GM12878 (cell line): ENCODE measurements around the gene SHC4. TPM values are rescaled to one million over a fixed set of nuclear protein-coding genes. Genes with fewer than 3 reads are reported as not detected.

Source experiments
- ATAC-seq: fragments of 200-7000 bp; cut with Tn5 transposase; 3 replicates; pipeline ENCODE4 v1.9.1; 2020; ENCODE audit warnings: mild to moderate bottlenecking, moderate library complexity
- BruUV-seq: library from RNA; stranded (reverse); fragments of 400-500 nt; replicated peaks from 2 replicates; lab custom pipeline; 2021; lab: Mats Ljungman, UMichigan
- CTCF ChIA-PET: fragments of 300-600 bp; sonication (Branson Sonifier 250); formaldehyde crosslinking; extraction: SDS; loops from one replicate; lab custom pipeline; 2021; ENCODE audit warnings: inconsistent platforms; lab: Yijun Ruan, JAX
- POLR2A ChIA-PET: fragments of 350-600 bp; formaldehyde crosslinking; extraction: SDS; loops from one replicate; lab custom pipeline; 2021; ENCODE audit warnings: inconsistent platforms; lab: Charles Lee
- RAD21 ChIA-PET: fragments of 300-600 bp; sonication (Branson Sonifier 250); formaldehyde crosslinking; loops from one replicate; lab custom pipeline; 2023; ENCODE audit warnings: antibody characterized with exemption; ENCODE audit not compliant: unreplicated experiment; lab: Charles Lee
- SMC1A ChIA-PET: fragments of 300-600 bp; sonication (Branson Sonifier 250); formaldehyde crosslinking; loops from one replicate; lab custom pipeline; 2023; ENCODE audit not compliant: unreplicated experiment, uncharacterized antibody; lab: Charles Lee
- DNase-seq: peaks from one replicate; pipeline ENCODE4 v3.0.0-alpha.2; 2011; ENCODE audit warnings: low read depth, low spot score
- FAIRE-seq: peaks from 3 replicates; lab custom pipeline; 2011; peaks lifted over from hg19 to GRCh38; lab: Jason Lieb, UNC
- H2AFZ ChIP-seq: 2 replicates; pipeline ENCODE4 v1.6.0; 2011; ENCODE audit warnings: low read depth, low read length, control low read depth; ENCODE audit not compliant: control insufficient read depth
- H3K27ac ChIP-seq: 2 replicates; pipeline ENCODE4 v1.5.1; 2011; ENCODE audit warnings: control low read depth; ENCODE audit not compliant: control insufficient read depth, insufficient read depth
- H3K27me3 ChIP-seq, 2 experiments: replicated peaks in 1 of 2; 2 replicates each; pipeline versions ENCODE4 v1.6.0 to v1.6.1; 2011; ENCODE audit warnings: low read length in 1 of 2; ENCODE audit not compliant: control insufficient read depth in 2 of 2, insufficient read depth in 2 of 2
- H3K36me3 ChIP-seq, 2 experiments: 2 replicates each; pipeline ENCODE4 v1.5.1; 2011; ENCODE audit warnings: low read length in 1 of 2; ENCODE audit not compliant: control insufficient read depth in 2 of 2, insufficient read depth in 2 of 2
- H3K4me1 ChIP-seq: 2 replicates; pipeline ENCODE4 v1.6.1; 2011; ENCODE audit warnings: mild to moderate bottlenecking, low read length, moderate library complexity, mixed read lengths; ENCODE audit not compliant: control insufficient read depth, insufficient read depth
- H3K4me2 ChIP-seq: 2 replicates; pipeline ENCODE4 v1.6.0; 2011; ENCODE audit warnings: control low read depth; ENCODE audit not compliant: control insufficient read depth, insufficient read depth
- H3K4me3 ChIP-seq: fragments of 200-600 bp; sonication (generic); 2 replicates; pipeline ENCODE4 v1.5.1; 2016
- H3K79me2 ChIP-seq: 2 replicates; pipeline ENCODE4 v1.6.0; 2011; ENCODE audit warnings: low read length; ENCODE audit not compliant: control insufficient read depth, insufficient read depth
- H3K9ac ChIP-seq: 2 replicates; pipeline ENCODE4 v1.8.0; 2011; ENCODE audit warnings: low read length, control low read depth, mixed read lengths; ENCODE audit not compliant: control insufficient read depth, insufficient read depth
- H3K9me3 ChIP-seq: replicated peaks from 3 replicates; pipeline ENCODE4 v1.5.1; 2011; ENCODE audit warnings: mild to moderate bottlenecking, low read length; ENCODE audit not compliant: control insufficient read depth, insufficient read depth
- H4K20me1 ChIP-seq: 2 replicates; pipeline ENCODE4 v1.6.0; 2011; ENCODE audit not compliant: control insufficient read depth, insufficient read depth
- CHD2 ChIP-seq: IDR thresholded peaks from 2 replicates; pipeline ENCODE4 v1.6.1; 2011; ENCODE audit warnings: low read depth, low read length, improper control_type of control experiment, borderline replicate concordance
- EP300 ChIP-seq, 2 experiments: fragments of 150-350 bp in 1 of 2; IDR thresholded peaks; 2 replicates each; pipeline ENCODE4 v1.6.1; 2011 to 2012; ENCODE audit warnings: low read depth in 2 of 2, low read length in 2 of 2, borderline replicate concordance in 1 of 2, improper control_type of control experiment in 1 of 2, inconsistent platforms in 1 of 2; ENCODE audit not compliant: control insufficient read depth in 1 of 2
- ETV6 ChIP-seq, 2 experiments: fragments of 450-650 bp in 1 of 2; IDR thresholded peaks in 1 of 2; conservative IDR thresholded peaks in 1 of 2; 2 replicates each; pipeline ENCODE4 v1.6.1; 2014; ENCODE audit warnings: antibody characterized with exemption in 1 of 2, borderline replicate concordance in 1 of 2, low read depth in 1 of 2, mild to moderate bottlenecking in 1 of 2, moderate library complexity in 1 of 2
- FOS ChIP-seq: IDR thresholded peaks from 3 replicates; pipeline ENCODE4 v1.6.1; 2011; ENCODE audit warnings: borderline replicate concordance; ENCODE audit not compliant: insufficient read length; ENCODE audit errors: extremely low read depth
- FOXK2 ChIP-seq: fragments of 450-650 bp; IDR thresholded peaks from 2 replicates; pipeline ENCODE4 v1.6.1; 2017; ENCODE audit warnings: mild to moderate bottlenecking, moderate library complexity
- GABPA ChIP-seq: IDR thresholded peaks from 2 replicates; pipeline ENCODE4 v1.6.1; 2014; ENCODE audit warnings: antibody characterized with exemption, low read depth, mild to moderate bottlenecking, inconsistent platforms
- HCFC1 ChIP-seq: fragments of 150-350 bp; IDR thresholded peaks from 2 replicates; pipeline ENCODE4 v1.6.1; 2014; ENCODE audit warnings: low read length
- SMARCA5 ChIP-seq: fragments of 450-650 bp; IDR thresholded peaks from 2 replicates; pipeline ENCODE4 v1.6.1; 2017; ENCODE audit warnings: mild to moderate bottlenecking
- SPI1 ChIP-seq: IDR thresholded peaks from 2 replicates; pipeline ENCODE4 v1.6.1; 2011; ENCODE audit warnings: low read depth, mild to moderate bottlenecking, low read length, moderate library complexity, borderline replicate concordance; ENCODE audit not compliant: insufficient read depth
- ZNF622 ChIP-seq: fragments of 450-650 bp; IDR thresholded peaks from 2 replicates; pipeline ENCODE4 v1.6.1; 2017; ENCODE audit warnings: mild to moderate bottlenecking, inconsistent platforms
- WGBS: methylation state at CpG from one replicate; pipeline ENCODE4 v1.1.6; 2016; ENCODE audit warnings: low lambda C conversion rate; ENCODE audit not compliant: insufficient replicate concordance, insufficient coverage; ENCODE audit errors: missing lambda C conversion rate; 5-methylcytosine and 5-hydroxymethylcytosine counted together
- in situ Hi-C: fragments of 300-500 bp; cut with MboI; formaldehyde crosslinking; loops from 9 replicates; pipeline ENCODE4 v1.14.3; 2018; ENCODE audit warnings: mixed read lengths
- intact Hi-C: fragments of 100-400 bp; cut with micrococcal nuclease; formaldehyde crosslinking; loops from one replicate; pipeline ENCODE4 v1.14.2; 2022; ENCODE audit not compliant: unreplicated experiment
- polyA plus RNA-seq, 11 experiments: library from polyadenylated mRNA; depleted of rRNA in 4 of 11; unstranded in 6 of 11; stranded (reverse) in 5 of 11; fragments of >200 nt; fragmentation: Nextera tagmentation in 4 of 11; fragmentation: Illumina TruSeq in 1 of 11; extraction: Ambion mirVana in 4 of 11; extraction: Trizol in 1 of 11; gene quantifications; 1 replicate in 1 of 11; 2 replicates in 10 of 11; pipeline versions ENCODE4 v1.2.1 to v1.2.3, GENCODE V29; 2011 to 2016; ENCODE audit warnings: inconsistent platforms in 2 of 11, missing spikeins in 2 of 11, low read depth in 1 of 11
- total RNA-seq, 4 experiments: library from RNA; depleted of rRNA in 3 of 4; stranded (reverse); fragments of >200 nt in 3 of 4; fragmentation: Illumina TruSeq in 1 of 4; extraction: Trizol in 1 of 4; gene quantifications; 2 replicates each; pipeline versions ENCODE4 v1.2.1 to v1.2.3, GENCODE V29; 2013 to 2021
- TF ChIP-seq, protein P1 (sequence below): fragments of 450-650 bp; IDR thresholded peaks from 2 replicates; pipeline ENCODE4 v1.6.1; 2016; ENCODE audit warnings: mild to moderate bottlenecking
- TF ChIP-seq, protein P2 (sequence below): fragments of 150-350 bp; IDR thresholded peaks from 2 replicates; pipeline ENCODE4 v1.6.1; 2016; ENCODE audit warnings: low read depth, low read length
- TF ChIP-seq, protein P3 (sequence below): fragments of 450-650 bp; conservative IDR thresholded peaks from 2 replicates; pipeline ENCODE4 v1.6.1; 2017; ENCODE audit warnings: mild to moderate bottlenecking, moderate library complexity
- TF ChIP-seq, protein P4 (sequence below): fragments of 450-650 bp; IDR thresholded peaks from 2 replicates; pipeline ENCODE4 v1.6.1; 2017; ENCODE audit warnings: borderline replicate concordance

The SHC4 gene
- total and polyA plus RNA-seq, 10 of the 15 experiments (the other 5 are each of a cell fraction or from before 2014, with no cell fraction given) = 0.04 to 0.87 (median 0.14) TPM

DNA sequence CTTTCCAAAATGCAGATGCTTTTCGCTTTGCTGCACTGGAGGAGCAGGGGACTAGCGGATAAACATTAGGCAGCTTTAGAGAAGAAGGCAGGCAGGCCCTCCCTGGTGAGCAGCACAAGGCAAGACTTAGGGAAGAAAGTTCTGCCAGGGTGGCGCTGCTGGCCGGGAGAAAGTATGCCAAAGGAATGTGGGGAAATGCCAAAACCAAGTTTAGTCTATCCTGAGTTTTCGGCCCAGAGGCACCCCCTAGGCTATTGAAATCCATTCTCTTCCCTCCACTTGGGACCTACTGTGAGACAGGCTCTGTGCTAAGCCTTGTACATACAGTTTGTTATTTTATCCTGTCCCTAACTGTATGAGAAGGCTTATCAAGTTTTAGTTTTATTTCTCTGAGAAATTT is 9.2 kb downstream of the SHC4 start:
- Histone ChIP-seq H3K9me3 (no peaks in the 10 kb centered on the region), H3K4me3 (no peak overlapping the region), H3K27ac (no peak overlapping the region), H3K4me1 (no peaks in the 10 kb centered on the region), H3K36me3 (no peaks in the 10 kb centered on the region), H3K4me2 (no peak overlapping the region), H3K27me3 (no peaks in the 10 kb centered on the region), H3K79me2 (no peaks in the 10 kb centered on the region), H4K20me1 (no peaks in the 10 kb centered on the region), H2AFZ (no peak overlapping the region), H3K9ac (no peak overlapping the region)
- no TSS peak for BruUV-seq
- intact Hi-C loops = no loop called here
- ChIA-PET SMC1A (no interaction called here), CTCF (interaction anchor here (2.1 kb wide), 1 partner anchor 11 kb away, joined by 6 read pairs; no protein-coding TSS in a partner anchor), RAD21 (no interaction called here), POLR2A (no interaction called here)
- FAIRE-seq (no peak), DNase-seq (no peak), ATAC-seq (no peak)
- 77% methylated on average over 5 of the region's 5 CpGs for WGBS
- in situ Hi-C loops = no loop called here
- no peak for TF ChIP-seq HCFC1
- TF ChIP-seq, protein P1, sequence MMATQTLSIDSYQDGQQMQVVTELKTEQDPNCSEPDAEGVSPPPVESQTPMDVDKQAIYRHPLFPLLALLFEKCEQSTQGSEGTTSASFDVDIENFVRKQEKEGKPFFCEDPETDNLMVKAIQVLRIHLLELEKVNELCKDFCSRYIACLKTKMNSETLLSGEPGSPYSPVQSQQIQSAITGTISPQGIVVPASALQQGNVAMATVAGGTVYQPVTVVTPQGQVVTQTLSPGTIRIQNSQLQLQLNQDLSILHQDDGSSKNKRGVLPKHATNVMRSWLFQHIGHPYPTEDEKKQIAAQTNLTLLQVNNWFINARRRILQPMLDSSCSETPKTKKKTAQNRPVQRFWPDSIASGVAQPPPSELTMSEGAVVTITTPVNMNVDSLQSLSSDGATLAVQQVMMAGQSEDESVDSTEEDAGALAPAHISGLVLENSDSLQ = no peak
- no peak for TF ChIP-seq FOXK2
- TF ChIP-seq SPI1 = no peak
- no peak for TF ChIP-seq ETV6 (conservative IDR thresholded peaks at IDR 0.05 in 1 of 2, IDR thresholded peaks at IDR 0.05 in 1 of 2; ENCODE audit: borderline replicate concordance in 1 of 2, low read depth in 1 of 2)
- no peak for TF ChIP-seq CHD2
- no peak for TF ChIP-seq FOS
- TF ChIP-seq, protein P2, sequence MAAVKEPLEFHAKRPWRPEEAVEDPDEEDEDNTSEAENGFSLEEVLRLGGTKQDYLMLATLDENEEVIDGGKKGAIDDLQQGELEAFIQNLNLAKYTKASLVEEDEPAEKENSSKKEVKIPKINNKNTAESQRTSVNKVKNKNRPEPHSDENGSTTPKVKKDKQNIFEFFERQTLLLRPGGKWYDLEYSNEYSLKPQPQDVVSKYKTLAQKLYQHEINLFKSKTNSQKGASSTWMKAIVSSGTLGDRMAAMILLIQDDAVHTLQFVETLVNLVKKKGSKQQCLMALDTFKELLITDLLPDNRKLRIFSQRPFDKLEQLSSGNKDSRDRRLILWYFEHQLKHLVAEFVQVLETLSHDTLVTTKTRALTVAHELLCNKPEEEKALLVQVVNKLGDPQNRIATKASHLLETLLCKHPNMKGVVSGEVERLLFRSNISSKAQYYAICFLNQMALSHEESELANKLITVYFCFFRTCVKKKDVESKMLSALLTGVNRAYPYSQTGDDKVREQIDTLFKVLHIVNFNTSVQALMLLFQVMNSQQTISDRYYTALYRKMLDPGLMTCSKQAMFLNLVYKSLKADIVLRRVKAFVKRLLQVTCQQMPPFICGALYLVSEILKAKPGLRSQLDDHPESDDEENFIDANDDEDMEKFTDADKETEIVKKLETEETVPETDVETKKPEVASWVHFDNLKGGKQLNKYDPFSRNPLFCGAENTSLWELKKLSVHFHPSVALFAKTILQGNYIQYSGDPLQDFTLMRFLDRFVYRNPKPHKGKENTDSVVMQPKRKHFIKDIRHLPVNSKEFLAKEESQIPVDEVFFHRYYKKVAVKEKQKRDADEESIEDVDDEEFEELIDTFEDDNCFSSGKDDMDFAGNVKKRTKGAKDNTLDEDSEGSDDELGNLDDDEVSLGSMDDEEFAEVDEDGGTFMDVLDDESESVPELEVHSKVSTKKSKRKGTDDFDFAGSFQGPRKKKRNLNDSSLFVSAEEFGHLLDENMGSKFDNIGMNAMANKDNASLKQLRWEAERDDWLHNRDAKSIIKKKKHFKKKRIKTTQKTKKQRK = no peak
- TF ChIP-seq, protein P3, sequence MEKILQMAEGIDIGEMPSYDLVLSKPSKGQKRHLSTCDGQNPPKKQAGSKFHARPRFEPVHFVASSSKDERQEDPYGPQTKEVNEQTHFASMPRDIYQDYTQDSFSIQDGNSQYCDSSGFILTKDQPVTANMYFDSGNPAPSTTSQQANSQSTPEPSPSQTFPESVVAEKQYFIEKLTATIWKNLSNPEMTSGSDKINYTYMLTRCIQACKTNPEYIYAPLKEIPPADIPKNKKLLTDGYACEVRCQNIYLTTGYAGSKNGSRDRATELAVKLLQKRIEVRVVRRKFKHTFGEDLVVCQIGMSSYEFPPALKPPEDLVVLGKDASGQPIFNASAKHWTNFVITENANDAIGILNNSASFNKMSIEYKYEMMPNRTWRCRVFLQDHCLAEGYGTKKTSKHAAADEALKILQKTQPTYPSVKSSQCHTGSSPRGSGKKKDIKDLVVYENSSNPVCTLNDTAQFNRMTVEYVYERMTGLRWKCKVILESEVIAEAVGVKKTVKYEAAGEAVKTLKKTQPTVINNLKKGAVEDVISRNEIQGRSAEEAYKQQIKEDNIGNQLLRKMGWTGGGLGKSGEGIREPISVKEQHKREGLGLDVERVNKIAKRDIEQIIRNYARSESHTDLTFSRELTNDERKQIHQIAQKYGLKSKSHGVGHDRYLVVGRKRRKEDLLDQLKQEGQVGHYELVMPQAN = no peak
- no peak for TF ChIP-seq GABPA
- TF ChIP-seq EP300 (IDR thresholded peaks at IDR 0.05; ENCODE audit: borderline replicate concordance in 1 of 2, control insufficient read depth in 1 of 2, low read depth in 2 of 2, low read length in 2 of 2) = no peak
- TF ChIP-seq, protein P4, sequence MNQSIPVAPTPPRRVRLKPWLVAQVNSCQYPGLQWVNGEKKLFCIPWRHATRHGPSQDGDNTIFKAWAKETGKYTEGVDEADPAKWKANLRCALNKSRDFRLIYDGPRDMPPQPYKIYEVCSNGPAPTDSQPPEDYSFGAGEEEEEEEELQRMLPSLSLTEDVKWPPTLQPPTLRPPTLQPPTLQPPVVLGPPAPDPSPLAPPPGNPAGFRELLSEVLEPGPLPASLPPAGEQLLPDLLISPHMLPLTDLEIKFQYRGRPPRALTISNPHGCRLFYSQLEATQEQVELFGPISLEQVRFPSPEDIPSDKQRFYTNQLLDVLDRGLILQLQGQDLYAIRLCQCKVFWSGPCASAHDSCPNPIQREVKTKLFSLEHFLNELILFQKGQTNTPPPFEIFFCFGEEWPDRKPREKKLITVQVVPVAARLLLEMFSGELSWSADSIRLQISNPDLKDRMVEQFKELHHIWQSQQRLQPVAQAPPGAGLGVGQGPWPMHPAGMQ = no peak
- TF ChIP-seq SMARCA5 = no peak
- no peak for TF ChIP-seq ZNF622
